ENCODE measurements around the gene FH.

FH gene

GRCh38 chr1:241519308-241520079, at the start of gene FH:
Gene FH (minus strand): TSS chr1:241519755. CDS start chr1:241519722, 33 bp downstream.
- peak; percentile 52 to 83 (median 76) for DNase-seq (ENCODE audit: low read depth in 2 of 3, low spot score in 2 of 3)

GRCh38 chr1:241560849-241561187, 41.3 kb upstream of the FH start:
- no peak for DNase-seq (ENCODE audit: low read depth in 2 of 3, low spot score in 2 of 3)

GRCh38 chr1:241560146-241560848, 40.7 kb upstream of the FH start:
- no peak for DNase-seq (ENCODE audit: low read depth in 2 of 3, low spot score in 2 of 3)

- DNase-seq (ENCODE audit: low read depth in 2 of 3, low spot score in 2 of 3), result no peak
Observed at GRCh38 chr1:241557551-241558193, 38.1 kb upstream of the FH start.

GRCh38 chr1:241557031-241557430, 37.5 kb upstream of the FH start:
- DNase-seq (ENCODE audit: low read depth in 2 of 3, low spot score in 2 of 3), result no peak

GRCh38 chr1:241555526-241555925, 36.0 kb upstream of the FH start:
- no peak for DNase-seq (ENCODE audit: low read depth in 2 of 3, low spot score in 2 of 3)

- no peak for DNase-seq (ENCODE audit: low read depth in 2 of 3, low spot score in 2 of 3)
Observed at GRCh38 chr1:241553886-241554592, 34.5 kb upstream of the FH start.

- no peak for DNase-seq (ENCODE audit: low read depth in 2 of 3, low spot score in 2 of 3)
Observed at GRCh38 chr1:241551759-241552638, 32.4 kb upstream of the FH start.

GRCh38 chr1:241550318-241550717, 30.8 kb upstream of the FH start:
- DNase-seq (ENCODE audit: low read depth in 2 of 3, low spot score in 2 of 3), result no peak

- no peak for DNase-seq (ENCODE audit: low read depth in 2 of 3, low spot score in 2 of 3)
Observed at GRCh38 chr1:241548008-241548407, 28.5 kb upstream of the FH start.

GRCh38 chr1:241542199-241542907, 22.8 kb upstream of the FH start:
- DNase-seq (ENCODE audit: low read depth in 2 of 3, low spot score in 2 of 3), result no peak

GRCh38 chr1:241536969-241537368, 17.4 kb upstream of the FH start:
- no peak for DNase-seq (ENCODE audit: low read depth in 2 of 3, low spot score in 2 of 3)

- DNase-seq (ENCODE audit: low read depth in 2 of 3, low spot score in 2 of 3), result no peak
Observed at GRCh38 chr1:241536304-241536703, 16.7 kb upstream of the FH start.

GRCh38 chr1:241533326-241534115, 14.0 kb upstream of the FH start:
- no peak for DNase-seq (ENCODE audit: low read depth in 2 of 3, low spot score in 2 of 3)

GRCh38 chr1:241532864-241533263, 13.3 kb upstream of the FH start:
- no peak for DNase-seq (ENCODE audit: low read depth in 2 of 3, low spot score in 2 of 3)

- DNase-seq (ENCODE audit: low read depth in 2 of 3, low spot score in 2 of 3), result no peak
Observed at GRCh38 chr1:241532162-241532531, 12.6 kb upstream of the FH start, which contains the start of gene KMO. Gene KMO (plus strand): TSS chr1:241532378. CDS start chr1:241532445, 67 bp downstream.

GRCh38 chr1:241531195-241532161, 11.9 kb upstream of the FH start:
- DNase-seq (ENCODE audit: low read depth in 2 of 3, low spot score in 2 of 3), result no peak

GRCh38 chr1:241527146-241527545, 7.6 kb upstream of the FH start:
- DNase-seq (ENCODE audit: low read depth in 2 of 3, low spot score in 2 of 3), result no peak
